Right lobe of liver (tissue), 4 donors: ENCODE measurements around the gene ESRRB.

Experiments used
- CTCF ChIP-seq, 4 donors: fragments of 200-600 bp in 3 of 4; fragments of 450-650 bp in 1 of 4; IDR thresholded peaks; one replicate each; pipeline versions ENCODE4 v1.5.1 to v1.8.0; 2016 to 2022; ENCODE audit warnings: antibody characterized with exemption in 4 of 4, mild to moderate bottlenecking in 2 of 4
- POLR2A ChIP-seq: fragments of 450-650 bp; IDR thresholded peaks from one replicate; pipeline ENCODE4 v1.6.1; 2017; ENCODE audit warnings: antibody characterized with exemption, mild to moderate bottlenecking
- donor health status: DM: no; HTN: no; CAD: no.
- donor health status: DM: no; HTN: no; CAD: no.
- donor health status: DM: no; HTN: yes; CAD: no.

- no peak for TF ChIP-seq CTCF (IDR thresholded peaks at IDR 0.05)
- no peak for TF ChIP-seq POLR2A
Measured at GRCh38 chr14:76376409-76376877, 506 bp downstream of the ESRRB start.
